SK-N-SH (cell line): ENCODE data around the gene CCDC93. TPM values are rescaled to one million over a fixed set of nuclear protein-coding genes. Genes with fewer than 3 reads are reported as not detected.

Source experiments
- CTCF ChIA-PET: fragments of 300-600, 350-600 bp; formaldehyde crosslinking; extraction: SDS; loops from one replicate; lab custom pipeline; 2021; lab: Yijun Ruan, JAX
- POLR2A ChIA-PET: fragments of 350-600 bp; sonication (Branson Sonifier 250); formaldehyde crosslinking; extraction: SDS; loops from one replicate; lab custom pipeline; 2020; ENCODE audit warnings: antibody characterized with exemption, inconsistent platforms; lab: Yijun Ruan, JAX
- DNase-seq: peaks from one replicate; pipeline ENCODE4 v3.0.0; 2012
- H2AFZ ChIP-seq: fragments of 200-600 bp; sonication (generic); 2 replicates; pipeline ENCODE4 v1.8.1; 2016; ENCODE audit warnings: antibody characterized with exemption, mild to moderate bottlenecking, low read depth
- H3F3A ChIP-seq: fragments of 200-600 bp; sonication (generic); replicated peaks from 2 replicates; pipeline ENCODE3; 2016; ENCODE audit warnings: antibody characterized with exemption, mild to moderate bottlenecking; ENCODE audit not compliant: insufficient read depth
- H3K27ac ChIP-seq, 2 experiments: fragments of 200-500 bp in 1 of 2; fragments of 200-600 bp in 1 of 2; sonication (Bioruptor generic) in 1 of 2; sonication (generic), shearing (Covaris generic) in 1 of 2; 2 replicates each; pipeline versions ENCODE4 v1.5.1 to v1.6.1; 2014 to 2016; ENCODE audit warnings: low read depth in 2 of 2, inconsistent platforms in 1 of 2, low read length in 1 of 2, mild to moderate bottlenecking in 1 of 2, mixed read lengths in 1 of 2
- H3K27me3 ChIP-seq: fragments of 200-600 bp; sonication (generic), shearing (Covaris generic); 2 replicates; pipeline ENCODE4 v1.6.1; 2016; ENCODE audit warnings: mixed run types; ENCODE audit not compliant: insufficient read depth
- H3K36me3 ChIP-seq, 2 experiments: fragments of 200-500 bp in 1 of 2; fragments of 200-600 bp in 1 of 2; sonication (Bioruptor generic) in 1 of 2; sonication (generic) in 1 of 2; replicated peaks in 1 of 2; 2 replicates each; pipeline versions ENCODE3 to v1.5.1; 2014 to 2016; ENCODE audit warnings: low read length in 1 of 2, mild to moderate bottlenecking in 1 of 2; ENCODE audit not compliant: insufficient read depth in 2 of 2, control insufficient read depth in 1 of 2
- H3K4me1 ChIP-seq, 2 experiments: fragments of 200-500 bp in 1 of 2; fragments of 200-600 bp in 1 of 2; sonication (Bioruptor generic) in 1 of 2; sonication (generic), shearing (Covaris generic) in 1 of 2; 2 replicates each; pipeline versions ENCODE4 v1.5.1 to v1.6.1; 2014 to 2016; ENCODE audit warnings: low read depth in 1 of 2, low read length in 1 of 2, mixed run types in 1 of 2; ENCODE audit not compliant: insufficient read depth in 2 of 2, control insufficient read depth in 1 of 2
- H3K4me2 ChIP-seq: fragments of 200-600 bp; sonication (generic), shearing (Covaris generic); 2 replicates; pipeline ENCODE4 v1.6.1; 2017; ENCODE audit warnings: mixed run types
- H3K4me3 ChIP-seq, 2 experiments: fragments of 200-500 bp in 1 of 2; fragments of 200-600 bp in 1 of 2; sonication (Bioruptor generic) in 1 of 2; sonication (generic), shearing (Covaris generic) in 1 of 2; 2 replicates each; pipeline versions ENCODE4 v1.5.1 to v1.8.1; 2014 to 2016; ENCODE audit warnings: low read depth in 2 of 2, inconsistent platforms in 1 of 2, low read length in 1 of 2, mild to moderate bottlenecking in 1 of 2, mixed read lengths in 1 of 2, moderate library complexity in 1 of 2
- H3K79me2 ChIP-seq: fragments of 200-600 bp; sonication (generic); 2 replicates; pipeline ENCODE4 v1.8.1; 2017; ENCODE audit warnings: mild to moderate bottlenecking; ENCODE audit not compliant: insufficient read depth
- H3K9ac ChIP-seq: fragments of 200-600 bp; sonication (generic); 2 replicates; pipeline ENCODE4 v1.6.1; 2017; ENCODE audit warnings: mixed run types
- H3K9me2 ChIP-seq: fragments of 200-600 bp; sonication (generic); 2 replicates; pipeline ENCODE4 v1.6.1; 2017; ENCODE audit warnings: mixed run types
- H3K9me3 ChIP-seq: fragments of 200-600 bp; sonication (generic); 2 replicates; pipeline ENCODE4 v1.6.1; 2017; ENCODE audit warnings: mixed run types, mild to moderate bottlenecking, moderate library complexity
- H4K20me1 ChIP-seq: fragments of 200-600 bp; sonication (generic); 2 replicates; pipeline ENCODE4 v1.6.1; 2017; ENCODE audit warnings: mild to moderate bottlenecking, mixed run types; ENCODE audit not compliant: insufficient read depth
- EZH2phosphoT487 ChIP-seq: fragments of 200-600 bp; sonication (generic); IDR thresholded peaks from 2 replicates; pipeline ENCODE4 v1.6.1; 2017; ENCODE audit warnings: low read depth, mixed run types, mild to moderate bottlenecking, antibody characterized with exemption, moderate library complexity, borderline replicate concordance
- FOSL2 ChIP-seq: IDR thresholded peaks from 2 replicates; pipeline ENCODE4 v1.4.0; 2012; ENCODE audit warnings: low read depth, mild to moderate bottlenecking, moderate library complexity, borderline replicate concordance
- FOXJ3 ChIP-seq: sonication (generic); formaldehyde crosslinking; IDR thresholded peaks from 2 replicates; pipeline ENCODE4 v1.5.1; 2020; ENCODE audit warnings: mild to moderate bottlenecking, missing genetic modification reagents
- GATA2 ChIP-seq: sonication (generic); formaldehyde crosslinking; IDR thresholded peaks from 2 replicates; pipeline ENCODE4 v1.5.0; 2020; ENCODE audit warnings: mild to moderate bottlenecking, missing genetic modification reagents
- IRF3 ChIP-seq: fragments of 150-350 bp; IDR thresholded peaks from 2 replicates; pipeline ENCODE4 v1.6.1; 2016; ENCODE audit warnings: mild to moderate bottlenecking, low read depth, low read length
- JUND ChIP-seq: IDR thresholded peaks from 2 replicates; pipeline ENCODE4 v1.4.0; 2012
- MAX ChIP-seq: IDR thresholded peaks from 2 replicates; pipeline ENCODE4 v1.4.0; 2012; ENCODE audit warnings: low read depth
- MEF2A ChIP-seq: IDR thresholded peaks from 2 replicates; pipeline ENCODE4 v1.4.0; 2012; ENCODE audit warnings: low read depth, borderline replicate concordance
- NFIC ChIP-seq: IDR thresholded peaks from 2 replicates; pipeline ENCODE4 v1.4.0; 2012; ENCODE audit warnings: borderline replicate concordance
- POLR2AphosphoS5 ChIP-seq: IDR thresholded peaks from 2 replicates; pipeline ENCODE4 v1.6.1; 2012; ENCODE audit warnings: low read depth, low read length
- RAD21 ChIP-seq: IDR thresholded peaks from 2 replicates; pipeline ENCODE4 v1.6.1; 2012; ENCODE audit warnings: mild to moderate bottlenecking, low read length
- RXRA ChIP-seq: IDR thresholded peaks from 2 replicates; pipeline ENCODE4 v1.4.0; 2012; ENCODE audit warnings: low read depth, mild to moderate bottlenecking, borderline replicate concordance
- SMC3 ChIP-seq: IDR thresholded peaks from 2 replicates; pipeline ENCODE4 v1.6.1; 2012; ENCODE audit warnings: low read depth, low read length, improper control_type of control experiment
- TAF1 ChIP-seq: IDR thresholded peaks from 2 replicates; pipeline ENCODE4 v1.6.1; 2012; ENCODE audit warnings: low read depth, mild to moderate bottlenecking, low read length, moderate library complexity, borderline replicate concordance
- USF1 ChIP-seq: IDR thresholded peaks from 2 replicates; pipeline ENCODE4 v1.4.0; 2012; ENCODE audit warnings: low read depth, borderline replicate concordance
- WGBS: methylation state at CpG from one replicate; pipeline ENCODE4 v1.1.6; 2017; ENCODE audit warnings: low lambda C conversion rate; 5-methylcytosine and 5-hydroxymethylcytosine counted together
- polyA plus RNA-seq, 3 experiments: library from polyadenylated mRNA; depleted of rRNA; stranded (reverse); fragments of >200 nt; gene quantifications; 2 replicates each; pipeline ENCODE4 v1.2.3, GENCODE V29; 2012
- TF ChIP-seq, protein P1 (sequence below): IDR thresholded peaks from 2 replicates; pipeline ENCODE4; 2012
- TF ChIP-seq, protein P2 (sequence below): IDR thresholded peaks from 2 replicates; pipeline ENCODE4 v1.4.0; 2012; ENCODE audit warnings: low read depth, borderline replicate concordance

The CCDC93 gene
- polyA plus RNA-seq, 1 of the 3 experiments (the other 2 are of a cell fraction), result 11.7 TPM

- no peaks in the 10 kb centered on the region for H3K9me2 ChIP-seq
- WGBS, result 65% methylated on average over 2 of the region's 3 CpGs
- H3K27me3 ChIP-seq, result no peaks in the 10 kb centered on the region
- H3K4me2 ChIP-seq, result no peak overlapping the region
- H3K4me3 ChIP-seq, result no peak overlapping the region
- ChIA-PET CTCF (no interaction called here), POLR2A (no interaction called here)
- no peak overlapping the region for H3K9ac ChIP-seq
- no peaks in the 10 kb centered on the region for H3F3A ChIP-seq
- H3K36me3 ChIP-seq, result peaks cover 30 to 62% of the 10 kb centered on the region in 2 experiments
- H3K79me2 ChIP-seq, result no peaks in the 10 kb centered on the region
- no peaks in the 10 kb centered on the region for H3K9me3 ChIP-seq
- no peaks in the 10 kb centered on the region for H4K20me1 ChIP-seq
- no peak overlapping the region for H3K27ac ChIP-seq
- H3K4me1 ChIP-seq, result no peaks in the 10 kb centered on the region
- no peak for DNase-seq
- no peak for TF ChIP-seq RXRA
- TF ChIP-seq, protein P1, sequence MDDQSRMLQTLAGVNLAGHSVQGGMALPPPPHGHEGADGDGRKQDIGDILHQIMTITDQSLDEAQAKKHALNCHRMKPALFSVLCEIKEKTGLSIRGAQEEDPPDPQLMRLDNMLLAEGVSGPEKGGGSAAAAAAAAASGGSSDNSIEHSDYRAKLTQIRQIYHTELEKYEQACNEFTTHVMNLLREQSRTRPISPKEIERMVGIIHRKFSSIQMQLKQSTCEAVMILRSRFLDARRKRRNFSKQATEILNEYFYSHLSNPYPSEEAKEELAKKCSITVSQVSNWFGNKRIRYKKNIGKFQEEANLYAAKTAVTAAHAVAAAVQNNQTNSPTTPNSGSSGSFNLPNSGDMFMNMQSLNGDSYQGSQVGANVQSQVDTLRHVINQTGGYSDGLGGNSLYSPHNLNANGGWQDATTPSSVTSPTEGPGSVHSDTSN, result no peak
- no peak for TF ChIP-seq RAD21
- TF ChIP-seq EZH2phosphoT487, result no peak
- no peak for TF ChIP-seq FOXJ3 (CRISPR knock-in tag)
- TF ChIP-seq IRF3, result no peak
- TF ChIP-seq MEF2A, result no peak
- TF ChIP-seq, protein P2, sequence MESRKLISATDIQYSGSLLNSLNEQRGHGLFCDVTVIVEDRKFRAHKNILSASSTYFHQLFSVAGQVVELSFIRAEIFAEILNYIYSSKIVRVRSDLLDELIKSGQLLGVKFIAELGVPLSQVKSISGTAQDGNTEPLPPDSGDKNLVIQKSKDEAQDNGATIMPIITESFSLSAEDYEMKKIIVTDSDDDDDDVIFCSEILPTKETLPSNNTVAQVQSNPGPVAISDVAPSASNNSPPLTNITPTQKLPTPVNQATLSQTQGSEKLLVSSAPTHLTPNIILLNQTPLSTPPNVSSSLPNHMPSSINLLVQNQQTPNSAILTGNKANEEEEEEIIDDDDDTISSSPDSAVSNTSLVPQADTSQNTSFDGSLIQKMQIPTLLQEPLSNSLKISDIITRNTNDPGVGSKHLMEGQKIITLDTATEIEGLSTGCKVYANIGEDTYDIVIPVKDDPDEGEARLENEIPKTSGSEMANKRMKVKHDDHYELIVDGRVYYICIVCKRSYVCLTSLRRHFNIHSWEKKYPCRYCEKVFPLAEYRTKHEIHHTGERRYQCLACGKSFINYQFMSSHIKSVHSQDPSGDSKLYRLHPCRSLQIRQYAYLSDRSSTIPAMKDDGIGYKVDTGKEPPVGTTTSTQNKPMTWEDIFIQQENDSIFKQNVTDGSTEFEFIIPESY, result no peak
- no peak for TF ChIP-seq NFIC
- no peak for TF ChIP-seq JUND
- TF ChIP-seq FOSL2, result no peak
- TF ChIP-seq SMC3, result no peak
- TF ChIP-seq USF1, result no peak
- no peak for TF ChIP-seq TAF1
- no peak for TF ChIP-seq POLR2AphosphoS5
- no peak for TF ChIP-seq MAX
- TF ChIP-seq GATA2, result no peak
- H2AFZ ChIP-seq, result no peak overlapping the region
Observed at GRCh38 chr2:117921520-117921919, 92.3 kb downstream of the CCDC93 start.
